Skin of body (tissue), 2 donors: Measurements from ENCODE around the gene PRIMA1. TPM values are rescaled to one million over a fixed set of nuclear protein-coding genes. Genes with fewer than 3 reads are reported as not detected.

Source experiments
- DNase-seq: peaks from one replicate; lab custom pipeline; 2025; lab: John Stamatoyannopoulos, UW
- total RNA-seq: library from RNA; depleted of rRNA; stranded (reverse); fragments of >200 nt; gene quantifications from one replicate; pipeline ENCODE4 v1.2.3, GENCODE V29; 2014

PRIMA1 gene
- total RNA-seq, 1 donor from 2014 or later: 0.99 TPM

DNA sequence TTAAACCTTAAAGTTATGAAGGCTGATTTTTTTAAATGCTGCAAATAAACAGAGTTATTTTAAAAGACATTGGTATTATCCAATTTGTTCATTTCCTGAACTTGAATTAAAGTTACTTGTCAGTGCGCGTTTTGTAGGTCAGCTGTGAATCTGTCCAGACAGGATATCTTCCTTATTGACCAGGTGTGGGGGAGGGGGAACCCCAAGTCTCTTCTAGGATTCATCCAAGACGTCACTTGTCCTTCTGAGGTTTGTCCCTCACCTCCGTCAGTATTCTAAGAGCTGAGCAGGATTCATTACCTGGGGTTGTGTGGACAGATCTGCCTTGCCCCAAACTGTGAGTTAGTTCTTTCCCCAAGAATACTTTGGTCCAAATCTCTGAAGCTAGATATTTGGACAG, 8.8 kb upstream of the PRIMA1 start:
- DNase-seq: no peak

DNA sequence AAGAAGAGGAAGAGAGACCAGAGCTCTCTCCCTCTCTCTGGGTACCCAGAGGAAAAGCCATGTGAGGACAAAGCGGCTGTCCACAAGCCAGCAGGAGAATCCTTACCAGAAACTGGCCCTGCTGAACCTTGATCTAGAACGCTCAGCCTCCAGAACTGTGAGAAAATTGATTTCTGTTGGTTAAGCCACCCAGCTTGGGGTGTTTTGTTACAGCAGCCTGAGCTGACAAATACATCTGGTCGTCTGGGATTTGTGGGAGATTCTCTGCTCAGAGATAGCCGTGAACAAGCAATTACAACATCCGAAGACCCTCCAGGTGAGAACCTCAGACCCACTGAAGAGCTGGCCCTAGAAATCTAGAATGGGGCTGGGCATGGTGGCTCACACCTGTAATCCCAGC, 6.5 kb upstream of the PRIMA1 start:
- DNase-seq: no peak

DNA sequence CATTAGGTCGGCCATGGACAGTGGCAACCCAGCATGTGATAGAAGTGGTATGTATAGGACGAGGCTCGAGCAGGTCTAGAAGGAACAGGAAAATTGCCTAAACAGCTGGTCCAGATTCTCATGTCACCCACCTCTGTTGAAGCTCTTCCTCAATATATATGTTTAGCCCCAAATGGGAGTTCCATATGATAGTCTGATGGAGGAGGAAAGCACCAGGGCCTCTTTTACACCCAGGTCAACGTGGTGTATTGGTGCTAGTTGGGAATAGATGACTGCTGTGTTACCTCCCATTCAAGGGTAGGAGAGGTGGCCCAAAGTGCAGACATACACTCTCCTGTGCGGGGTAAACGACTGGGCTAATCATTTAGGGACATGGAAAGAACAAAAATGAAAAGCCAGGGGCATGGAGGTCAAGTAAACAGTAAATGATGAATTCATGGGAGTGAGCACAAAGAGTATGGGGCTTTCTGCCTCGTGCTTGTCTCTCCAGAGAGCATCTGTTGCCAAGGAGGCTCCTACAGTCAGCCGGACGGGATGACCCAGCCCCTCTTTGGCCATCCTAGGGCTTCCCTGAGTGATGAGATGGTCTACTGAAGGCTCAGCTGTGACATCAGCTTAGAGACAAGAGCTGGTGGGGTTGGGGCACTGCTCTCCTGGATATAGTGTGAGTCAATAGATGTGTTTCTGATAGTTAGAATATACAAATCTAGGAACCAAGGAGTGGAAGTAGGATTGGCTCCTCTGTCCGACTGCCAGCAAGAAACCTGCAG, 5.5 kb upstream of the PRIMA1 start:
- no peak for DNase-seq

DNA sequence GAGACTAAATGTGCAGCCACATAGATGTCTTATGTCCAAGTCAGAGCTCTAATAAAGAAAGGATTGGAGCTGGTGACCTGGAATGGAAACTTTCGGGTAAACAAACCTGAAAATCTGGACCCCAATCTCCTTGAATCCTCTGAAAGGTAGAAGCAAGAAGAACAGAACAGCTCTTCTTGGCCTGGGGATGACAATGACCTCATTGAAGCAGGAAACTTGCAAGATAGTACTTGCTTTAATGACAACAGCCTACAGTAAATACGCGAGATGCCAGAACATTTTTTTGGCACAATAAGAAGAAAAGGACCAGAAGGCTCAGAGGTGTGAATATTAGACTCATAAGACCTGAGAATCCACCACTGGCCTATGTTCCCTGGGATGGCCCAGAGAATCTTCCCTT, 4.1 kb upstream of the PRIMA1 start:
- no peak for DNase-seq

DNA sequence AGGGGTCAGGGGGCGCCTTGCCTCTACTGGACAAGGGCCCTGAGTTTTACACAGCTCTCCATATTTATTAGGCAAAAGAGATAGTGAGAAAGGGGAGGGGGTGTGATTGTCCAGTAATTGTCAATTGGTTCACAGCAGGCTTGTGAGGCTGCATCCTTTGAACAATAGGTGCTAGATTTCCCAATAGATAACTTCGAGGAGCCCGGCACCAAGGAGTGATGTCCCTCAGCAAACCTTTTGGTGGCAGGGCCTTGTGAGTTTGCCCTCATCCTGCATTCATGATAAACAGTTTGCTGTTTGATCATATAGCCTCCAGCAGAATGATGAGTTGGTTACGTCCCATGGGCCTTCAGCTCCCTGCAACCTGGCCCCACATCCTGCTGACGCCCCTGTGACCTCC, 2.7 kb upstream of the PRIMA1 start:
- DNase-seq: no peak

DNA sequence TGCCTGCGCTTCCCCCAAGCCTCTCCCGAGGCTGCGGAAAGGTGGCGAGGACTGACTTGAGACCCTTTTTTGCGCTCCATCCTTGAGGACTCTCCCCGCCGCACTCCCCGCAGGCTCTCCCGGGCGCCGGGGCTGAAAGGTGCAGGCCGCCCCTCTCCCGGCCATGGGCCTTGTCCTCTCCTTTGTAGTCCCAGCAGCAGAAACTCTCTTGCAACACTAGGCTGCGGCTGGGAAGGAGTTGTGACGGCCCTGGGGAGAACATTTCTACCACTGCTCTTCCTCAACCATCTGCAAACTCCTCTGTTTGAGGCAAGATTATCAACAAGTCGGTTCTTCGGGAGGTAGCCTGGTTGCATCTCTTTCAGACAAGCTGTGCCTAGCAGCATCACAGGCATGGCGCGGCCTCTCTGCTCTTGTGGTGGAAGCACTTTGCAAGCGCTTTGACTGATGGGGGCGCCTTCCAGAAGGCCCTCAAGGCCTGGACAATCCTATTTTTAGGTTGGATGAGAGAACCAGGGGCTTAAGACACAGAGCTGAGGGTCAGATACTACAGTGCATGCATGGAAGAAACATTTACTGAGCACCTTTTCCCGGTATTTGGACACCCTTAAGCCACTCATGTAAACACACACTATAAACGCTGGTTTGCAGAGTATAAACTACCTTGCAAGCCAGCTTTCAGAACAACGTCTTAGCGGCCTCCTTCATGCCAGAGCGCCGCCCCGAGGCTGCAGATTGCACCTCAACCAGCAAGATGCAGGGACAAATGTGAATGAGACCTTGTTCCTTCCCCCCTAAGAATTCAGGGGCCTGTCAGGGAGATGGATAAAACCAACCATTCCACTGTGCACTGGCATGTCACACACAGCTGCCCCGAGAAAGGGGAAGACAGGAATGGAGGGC, 1.2 kb upstream of the PRIMA1 start:
- no peak for DNase-seq

DNA sequence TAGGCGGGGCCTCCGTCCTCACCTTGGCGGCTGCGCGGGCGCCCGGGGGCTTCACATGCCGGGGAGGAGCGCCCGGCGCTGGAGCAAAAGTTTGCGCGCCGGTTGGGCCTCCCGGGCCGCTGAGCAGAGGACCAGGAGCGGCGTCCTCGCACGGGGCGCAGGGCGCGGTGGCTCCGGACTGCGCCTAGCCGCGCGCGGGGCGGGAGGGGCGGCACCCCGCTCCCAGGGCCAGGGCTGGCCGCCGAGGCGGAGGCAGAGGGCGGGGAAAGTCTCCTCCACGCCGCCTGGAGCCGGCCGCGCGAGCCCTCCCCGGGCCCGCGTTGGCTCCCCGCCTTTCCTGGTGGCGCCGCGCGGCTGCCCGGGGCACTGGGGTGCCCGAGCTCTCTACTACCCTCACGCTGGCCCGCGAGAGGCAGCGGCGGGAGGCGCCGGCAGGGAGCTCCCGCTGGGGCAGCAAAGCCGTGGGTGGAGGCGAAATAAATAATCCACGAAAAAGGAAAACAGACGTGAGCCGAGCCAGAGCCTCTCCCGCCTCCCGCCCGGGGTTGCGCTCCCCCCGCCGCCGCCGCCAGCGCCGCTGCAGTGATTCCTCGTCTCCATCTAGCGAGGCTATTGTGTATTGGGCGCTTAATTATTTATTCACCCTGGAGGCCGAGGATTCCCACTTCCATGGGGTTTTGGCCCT, 400 bp upstream of the PRIMA1 start:
- DNase-seq: no peak

DNA sequence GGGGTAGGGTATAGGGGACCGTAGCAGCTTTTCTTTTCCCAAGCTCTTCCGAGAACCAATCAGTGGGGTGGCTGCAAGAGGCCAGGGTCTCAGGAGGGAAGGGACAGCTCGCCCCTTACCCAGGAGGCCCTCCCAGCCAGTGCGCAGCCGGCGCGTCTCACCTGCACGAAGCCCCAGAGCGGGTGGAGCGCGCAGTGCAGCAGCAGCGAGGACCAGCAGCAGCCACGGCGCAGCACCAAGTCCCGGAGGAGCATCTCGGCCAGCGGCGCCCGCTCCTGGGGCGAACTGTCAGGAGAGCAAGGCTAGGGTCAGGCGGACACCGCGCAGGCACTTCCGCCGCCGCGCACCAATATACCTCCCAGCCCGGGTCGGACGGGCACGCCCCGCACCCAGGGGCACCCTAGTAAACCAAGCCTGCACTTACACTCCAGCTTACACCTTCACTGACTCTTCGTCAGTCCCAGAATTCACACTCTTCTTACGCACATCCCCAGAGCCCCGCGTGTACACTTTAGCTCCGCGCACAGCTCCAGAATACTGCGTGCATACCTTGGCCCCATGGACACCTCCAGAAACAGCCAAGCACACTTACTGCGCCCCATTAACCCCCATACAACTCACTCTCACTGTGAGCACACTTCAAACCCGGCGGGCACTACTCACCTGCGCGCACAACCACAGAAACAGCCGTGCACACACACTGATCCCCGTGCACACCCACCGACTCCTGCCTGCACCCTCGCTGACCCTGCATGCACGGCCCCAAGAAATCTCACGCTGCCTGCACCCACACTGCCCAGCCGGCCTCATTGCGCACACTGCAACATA, 606 bp downstream of the PRIMA1 start:
- no peak for DNase-seq

DNA sequence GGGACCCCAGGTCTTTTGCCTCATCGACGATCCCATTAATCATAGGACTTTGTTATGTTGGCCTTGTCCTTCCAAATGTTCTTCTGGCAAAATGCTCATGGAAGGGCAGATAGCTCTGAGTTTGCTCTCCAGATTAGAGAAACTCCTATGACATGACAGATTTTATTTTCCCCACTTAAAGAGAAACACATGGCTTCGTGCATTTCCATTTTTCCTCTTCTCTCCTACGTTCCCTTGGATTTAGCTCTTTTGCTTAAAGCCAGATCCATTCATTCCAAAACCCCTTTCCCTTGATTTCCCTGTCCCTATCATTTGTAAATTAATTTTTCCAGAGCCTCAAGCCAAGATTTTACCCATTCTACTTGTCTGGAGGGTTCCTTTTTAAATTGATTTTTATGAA, 2.9 kb downstream of the PRIMA1 start:
- DNase-seq: peak; percentile 66

DNA sequence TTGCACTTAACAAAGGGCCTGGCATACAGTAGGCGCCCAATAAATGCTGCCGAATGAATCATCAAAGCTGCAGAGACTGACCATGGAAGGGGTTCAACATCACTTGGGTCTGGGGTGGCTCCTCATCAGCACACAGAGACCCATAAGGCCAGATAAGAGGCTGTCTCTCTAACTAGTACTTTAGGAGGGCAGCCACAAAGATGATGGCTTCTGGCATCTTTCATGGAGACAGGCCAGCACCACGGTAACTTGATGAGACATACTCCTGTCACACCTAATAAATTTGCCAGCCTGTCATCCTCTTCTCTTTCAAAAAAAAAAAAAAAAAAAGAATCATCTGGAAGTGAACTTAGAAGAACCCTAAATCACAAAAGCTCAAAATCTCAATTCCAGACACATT, 3.4 kb downstream of the PRIMA1 start:
- DNase-seq: no peak

DNA sequence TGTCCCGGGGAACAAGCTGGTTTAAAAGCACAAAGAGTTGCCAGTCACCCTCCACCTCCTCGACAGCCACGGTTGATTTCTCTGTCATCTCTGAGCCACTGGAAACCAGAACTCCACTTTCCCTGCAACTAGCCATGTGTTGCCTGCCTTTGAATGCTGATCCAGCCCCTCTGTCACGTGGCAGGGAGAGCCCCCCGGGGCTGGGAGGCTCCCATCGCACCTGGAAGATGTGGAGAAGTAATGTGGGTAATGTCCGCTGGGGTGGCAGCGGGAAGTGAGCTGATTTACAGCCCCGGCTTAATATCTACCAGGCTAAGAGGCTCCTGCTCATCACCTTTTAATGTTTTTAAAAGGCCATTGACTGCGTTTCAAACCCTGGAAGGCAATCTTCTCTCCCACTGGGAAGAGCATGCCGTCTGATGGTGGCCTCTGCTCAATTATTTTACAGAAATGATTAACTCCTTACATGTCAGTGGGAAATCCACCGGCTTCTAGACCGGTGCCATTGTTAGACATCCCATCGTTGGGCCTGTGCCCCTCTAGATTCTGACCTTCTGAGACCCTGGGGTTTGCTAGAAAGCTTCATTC, 7.4 kb downstream of the PRIMA1 start:
- DNase-seq: no peak

DNA sequence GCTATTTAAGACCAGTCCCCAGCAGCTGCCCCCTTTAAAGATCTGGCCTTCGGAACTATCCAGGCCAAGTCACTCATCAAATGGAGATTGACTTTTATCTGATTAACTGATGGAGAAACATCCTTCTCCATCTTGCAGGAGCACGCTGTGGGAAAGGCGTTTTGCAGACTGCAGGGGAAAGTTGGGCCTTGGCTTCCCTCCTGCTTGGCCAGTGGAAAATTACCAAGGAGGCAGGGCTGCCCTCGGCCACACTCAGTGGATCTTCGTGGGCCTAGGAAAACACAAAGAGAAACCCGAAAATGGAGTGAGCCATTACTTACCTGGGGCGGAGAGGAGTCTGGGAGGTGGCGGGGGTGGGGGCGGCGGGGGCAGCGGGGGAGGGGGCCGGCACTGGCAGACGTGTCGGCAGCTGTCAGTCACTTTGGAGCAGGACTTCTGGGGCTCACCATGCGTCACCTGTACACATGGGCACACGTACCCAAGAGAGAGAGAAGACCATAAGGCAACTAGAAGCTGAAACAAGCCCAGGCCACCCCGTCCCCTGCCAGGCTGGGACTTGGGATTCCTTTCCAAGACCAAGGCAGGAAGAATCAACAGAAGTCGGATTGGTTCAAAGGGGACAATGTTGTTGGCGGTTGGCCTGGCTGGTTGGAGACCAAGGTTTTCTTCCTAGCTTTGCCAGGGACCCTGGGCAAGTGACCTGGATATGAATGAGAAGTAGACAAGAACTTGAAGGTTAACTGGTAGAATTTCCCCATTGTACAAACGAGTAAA, 9.2 kb downstream of the PRIMA1 start:
- DNase-seq: no peak

DNA sequence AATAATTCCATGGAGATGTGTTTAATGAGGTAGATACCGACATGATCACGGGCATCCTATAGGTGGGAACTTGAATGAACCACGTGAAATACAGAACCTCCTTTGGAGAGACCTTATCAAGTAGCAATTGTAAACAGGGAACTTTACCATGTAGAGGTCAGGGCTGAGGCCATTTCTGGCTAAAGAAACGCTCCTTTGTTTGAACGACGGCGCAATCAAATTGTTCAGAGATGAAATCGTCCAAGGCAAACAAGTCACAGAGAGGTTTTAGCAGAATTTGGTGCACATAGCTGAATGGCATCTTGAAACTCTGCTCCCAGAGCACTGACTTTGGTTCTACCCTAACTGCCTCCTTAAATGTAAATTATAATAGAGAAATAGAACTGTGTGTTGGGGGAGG, 9.8 kb downstream of the PRIMA1 start:
- no peak for DNase-seq

DNA sequence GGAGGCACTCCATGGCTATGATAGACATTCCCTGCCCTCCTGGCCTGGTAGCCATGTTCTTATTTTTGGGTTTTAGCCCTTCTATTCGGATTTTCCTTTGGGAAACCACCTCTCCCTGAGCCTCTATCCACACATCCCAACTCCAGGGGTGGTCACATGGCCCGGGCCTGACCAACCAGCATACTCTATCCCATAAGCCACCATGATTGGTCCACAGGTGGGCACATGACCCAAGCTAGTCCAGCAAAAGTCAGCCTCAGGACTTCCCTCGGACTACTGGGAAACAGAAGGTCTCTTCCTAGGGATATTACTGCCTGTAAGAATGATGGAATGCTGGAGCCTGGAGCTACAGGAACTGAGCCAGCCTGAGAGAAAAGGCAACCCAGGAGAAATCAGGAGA, 12.5 kb downstream of the PRIMA1 start:
- no peak for DNase-seq

DNA sequence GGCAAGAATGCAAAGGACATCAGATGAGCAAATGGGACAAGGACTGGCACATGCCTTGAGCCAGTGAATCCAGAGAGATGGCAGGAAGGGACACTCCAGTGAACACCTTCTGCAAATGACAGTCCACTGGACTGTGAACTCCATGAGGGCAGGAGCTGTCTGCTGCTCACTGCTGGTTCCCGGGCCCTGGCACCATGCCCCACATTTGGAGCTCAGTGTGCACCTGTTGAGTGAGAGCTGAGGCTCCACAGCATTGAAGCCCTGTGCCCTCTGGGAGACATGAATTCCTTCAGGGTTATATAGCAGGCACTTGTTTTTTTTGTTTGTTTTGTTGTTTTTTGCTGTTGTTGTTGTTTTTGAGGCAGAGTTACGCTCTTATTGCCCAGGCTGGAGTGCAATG, 13.1 kb downstream of the PRIMA1 start:
- no peak for DNase-seq

DNA sequence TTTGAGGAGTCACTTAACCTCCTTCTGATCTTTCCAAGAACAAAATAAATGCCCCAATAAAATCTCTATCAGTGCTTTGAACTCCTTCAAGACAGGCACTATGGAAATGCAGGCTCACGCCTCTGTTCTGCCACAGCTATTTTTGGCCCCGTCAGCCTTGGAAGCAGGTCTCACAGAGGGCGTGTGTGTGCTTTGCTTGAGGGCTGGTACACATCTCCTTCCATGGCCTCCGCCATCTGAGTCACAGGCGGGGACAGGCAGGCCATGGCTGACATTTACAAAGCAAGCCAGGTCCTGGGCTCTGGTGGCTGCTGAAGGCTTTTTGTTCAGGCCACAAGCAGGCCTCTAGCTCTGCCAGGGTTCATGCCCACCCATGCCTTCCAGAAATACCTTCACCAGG, 16.0 kb downstream of the PRIMA1 start:
- DNase-seq: no peak

DNA sequence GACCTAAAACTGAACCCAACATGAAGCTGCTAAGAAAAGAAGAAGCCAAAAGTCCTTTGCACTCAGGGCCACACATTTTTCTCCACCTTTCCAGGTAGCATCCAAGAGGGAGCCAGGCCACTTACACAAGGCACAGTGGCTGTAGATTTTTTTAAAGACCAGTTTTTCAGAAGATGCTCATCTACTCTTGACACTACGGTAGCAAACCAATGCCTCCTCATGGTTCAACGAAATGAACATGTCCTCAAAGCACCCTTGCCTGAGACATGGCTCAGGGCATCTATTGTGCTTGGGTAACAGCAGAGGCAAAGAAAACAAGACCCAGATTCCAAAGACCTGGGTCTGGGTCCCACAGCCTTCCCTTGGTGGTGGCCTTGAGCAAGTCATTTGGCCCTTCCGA, 22.3 kb downstream of the PRIMA1 start:
- DNase-seq: no peak

DNA sequence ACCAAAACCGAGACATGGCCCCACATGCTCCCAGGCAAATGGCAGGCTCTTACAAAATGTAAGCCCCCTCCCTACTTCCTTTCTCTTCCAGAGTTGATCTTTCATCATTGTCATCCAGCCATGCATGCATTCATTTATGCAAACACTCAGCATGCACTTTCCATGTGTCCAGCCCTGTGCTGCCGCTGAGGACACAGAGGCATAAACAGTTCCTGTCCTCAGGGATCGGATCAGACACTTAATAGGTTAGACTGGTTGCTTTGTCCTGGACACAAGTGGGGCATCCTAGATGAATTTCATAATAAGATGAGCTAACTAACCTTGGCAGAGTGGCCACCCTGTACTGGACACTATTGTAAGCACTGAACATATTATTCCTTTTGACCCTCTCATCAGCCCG, 23.1 kb downstream of the PRIMA1 start:
- DNase-seq: no peak

DNA sequence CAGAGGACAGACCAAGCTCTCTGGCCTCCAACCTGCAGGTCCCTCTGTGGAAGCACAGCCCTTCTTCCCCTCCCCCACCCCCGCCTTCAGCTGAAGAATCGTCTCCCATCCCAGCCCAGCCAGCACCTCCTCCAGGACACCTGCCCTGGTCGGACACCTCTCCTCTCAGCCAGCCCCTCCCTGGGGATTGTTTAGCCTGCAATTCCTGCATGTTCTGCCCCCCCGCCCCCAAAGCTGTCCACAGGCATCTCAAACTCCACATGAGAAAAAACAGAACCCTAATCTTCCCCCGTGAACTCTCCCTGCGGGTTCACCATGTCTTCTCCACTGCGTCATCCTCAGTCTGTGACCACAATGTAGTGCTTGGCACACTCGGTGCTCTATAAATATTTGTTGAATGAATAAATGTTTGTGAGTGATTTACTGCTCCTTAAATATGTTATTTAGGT, 24.1 kb downstream of the PRIMA1 start:
- peak; percentile 38 for DNase-seq

DNA sequence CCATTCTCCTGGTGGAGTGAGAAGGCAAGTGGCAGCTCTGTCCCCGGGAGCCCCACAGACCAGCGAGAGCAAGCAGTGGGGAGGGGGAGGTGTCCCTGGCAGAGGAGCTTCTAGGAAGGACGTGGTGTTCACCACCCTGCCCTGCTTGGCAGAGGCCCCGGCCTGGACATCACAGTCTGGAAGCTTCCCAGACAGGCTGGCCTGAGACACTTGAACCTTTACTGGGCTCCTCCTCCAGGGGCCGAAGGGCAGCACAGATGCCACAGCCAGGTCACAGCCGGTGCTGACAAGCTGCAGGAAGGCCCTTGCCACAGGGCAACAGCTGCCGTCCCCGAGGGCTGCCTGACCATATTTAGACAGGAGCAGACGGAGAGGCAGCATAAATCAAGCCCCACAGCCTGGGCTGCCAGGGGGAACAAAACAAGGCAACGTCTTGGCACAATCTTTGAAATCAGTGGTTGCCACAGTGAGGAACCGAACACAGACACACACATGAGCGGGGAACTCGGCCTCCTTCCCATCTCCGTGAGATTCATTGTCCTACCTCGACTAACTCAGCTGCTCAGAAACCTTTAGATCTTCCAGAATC, 28.5 kb downstream of the PRIMA1 start:
- no peak for DNase-seq
